HG02981 (cell line): ENCODE data around the gene KCNH2.
"Not testable (repeated sequence)": the region's sequence is repeated elsewhere in the genome, so short reads cannot be mapped to it uniquely, and the experiment has no call there.

Experiments
- ATAC-seq: cut with Tn5 transposase; IDR thresholded peaks from one replicate; pipeline ENCODE4 v1.9.1; 2021; ENCODE audit warnings: mild to moderate bottlenecking, moderate library complexity; ENCODE audit not compliant: unreplicated experiment

KCNH2 gene

DNA sequence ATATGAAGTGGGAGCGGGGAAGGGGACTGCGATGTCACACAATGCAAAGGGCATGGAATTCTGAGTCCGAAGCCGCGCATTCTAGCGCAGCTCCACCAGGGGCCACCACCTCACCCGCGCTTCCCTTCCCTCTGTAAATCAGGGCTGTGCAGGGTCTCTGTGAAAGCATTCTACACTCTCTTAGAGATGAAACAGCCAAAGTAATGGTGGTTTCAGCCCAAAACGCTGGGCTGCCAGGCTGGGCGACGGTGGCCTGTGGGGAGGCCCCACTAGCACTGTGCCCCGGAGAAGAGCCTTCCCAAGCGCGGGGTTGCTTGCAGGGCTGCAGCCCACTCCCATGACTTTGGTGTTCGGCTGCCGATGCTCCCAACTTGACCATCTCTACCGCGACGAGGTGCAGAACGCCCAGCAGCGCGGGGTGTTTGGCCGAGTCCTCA, 34.8 kb upstream of the KCNH2 start:
- no peak for ATAC-seq

DNA sequence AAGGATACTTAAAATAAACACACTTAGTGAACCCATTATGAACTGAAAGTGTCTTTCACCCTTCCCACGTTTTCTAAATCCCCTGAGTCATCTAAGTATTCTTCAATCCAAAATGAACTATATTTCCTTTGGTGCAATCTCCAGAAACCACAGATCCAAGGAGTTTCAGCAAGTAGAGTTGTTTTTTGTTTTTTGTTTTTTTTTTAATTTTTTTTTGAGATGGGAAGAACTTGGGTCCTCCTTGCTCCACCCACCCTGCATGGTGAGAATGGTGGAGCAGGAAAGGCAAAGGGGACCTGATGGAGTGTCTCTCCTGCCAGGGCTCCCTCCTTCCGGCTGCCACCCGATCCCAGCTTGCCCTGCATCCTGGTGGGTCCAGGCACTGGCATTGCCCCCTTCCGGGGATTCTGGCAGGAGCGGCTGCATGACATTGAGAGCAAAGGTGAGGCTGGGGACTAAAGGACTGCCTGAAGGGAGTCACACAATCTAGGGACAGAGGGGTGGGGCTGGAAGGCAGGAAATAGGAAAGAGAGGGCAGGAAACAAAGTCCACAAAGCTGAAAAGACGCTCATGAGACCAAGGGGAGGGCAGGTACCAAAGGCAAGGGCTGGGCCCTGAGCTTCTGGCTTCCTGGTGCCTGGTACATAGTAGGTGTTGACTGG, 34.0 kb upstream of the KCNH2 start:
- ATAC-seq = no peak

DNA sequence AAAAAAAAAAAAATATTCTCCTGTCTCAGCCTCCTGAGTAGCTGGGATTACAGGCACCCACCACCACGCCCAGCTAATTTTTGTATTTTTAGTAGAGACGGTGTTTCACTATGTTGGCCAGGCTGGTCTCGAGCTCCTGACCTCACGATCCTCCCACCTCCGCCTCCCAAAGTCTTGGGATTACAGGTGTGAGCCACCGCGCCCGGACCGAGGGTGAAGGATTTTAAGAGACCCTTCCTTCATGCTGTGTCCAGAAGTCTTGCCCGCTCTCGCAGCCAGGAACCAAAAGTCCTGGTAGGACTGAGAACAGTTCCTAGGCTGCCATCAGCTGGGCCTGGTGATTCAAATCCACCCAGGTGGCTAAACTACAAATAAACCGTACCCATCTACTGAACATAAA, 33.5 kb upstream of the KCNH2 start:
- ATAC-seq = not testable (repeated sequence)

DNA sequence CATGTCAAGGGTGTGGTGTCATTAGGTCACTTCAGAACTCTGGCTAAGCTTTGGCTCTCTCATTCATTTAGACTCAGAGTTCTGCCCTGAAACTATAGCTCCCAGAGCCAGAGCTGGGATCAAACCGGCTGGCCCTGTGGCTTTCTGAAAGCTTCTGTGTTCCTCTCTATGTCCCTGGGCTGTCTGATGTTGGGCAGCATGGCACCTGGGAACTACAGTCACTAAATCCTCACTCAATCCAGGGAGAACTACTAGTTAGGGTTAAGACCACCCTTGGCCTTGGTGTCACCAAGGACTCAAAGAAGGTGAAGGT, 32.9 kb upstream of the KCNH2 start:
- ATAC-seq = no peak

DNA sequence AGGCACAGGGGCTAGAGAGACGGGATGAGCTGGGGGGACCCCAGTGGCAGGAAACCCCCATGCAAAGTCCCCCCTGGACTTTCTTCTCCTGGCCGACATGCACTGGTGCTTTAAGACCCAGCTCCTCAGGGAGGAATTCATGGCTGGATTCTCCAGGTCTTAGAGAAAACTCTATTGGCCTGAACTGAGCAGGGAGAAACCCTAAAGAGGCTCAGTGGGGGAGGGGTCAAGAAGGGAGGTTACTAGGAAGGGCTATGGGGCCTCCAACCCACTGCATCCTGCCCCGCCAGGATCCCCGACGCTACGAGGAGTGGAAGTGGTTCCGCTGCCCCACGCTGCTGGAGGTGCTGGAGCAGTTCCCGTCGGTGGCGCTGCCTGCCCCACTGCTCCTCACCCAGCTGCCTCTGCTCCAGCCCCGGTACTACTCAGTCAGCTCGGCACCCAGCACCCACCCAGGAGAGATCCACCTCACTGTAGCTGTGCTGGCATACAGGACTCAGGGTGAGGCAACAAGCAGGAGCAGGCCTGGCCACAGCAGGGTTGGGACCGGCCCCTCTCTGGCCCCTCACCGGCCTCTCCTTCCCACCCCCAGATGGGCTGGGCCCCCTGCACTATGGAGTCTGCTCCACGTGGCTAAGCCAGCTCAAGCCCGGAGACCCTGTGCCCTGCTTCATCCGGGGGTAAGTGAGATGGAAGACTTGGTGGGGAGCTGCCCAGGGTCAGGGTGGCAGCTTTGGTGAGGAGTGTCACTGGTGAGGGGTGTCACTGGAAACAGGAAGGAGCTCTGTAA, 32.4 kb upstream of the KCNH2 start:
- ATAC-seq = no peak

DNA sequence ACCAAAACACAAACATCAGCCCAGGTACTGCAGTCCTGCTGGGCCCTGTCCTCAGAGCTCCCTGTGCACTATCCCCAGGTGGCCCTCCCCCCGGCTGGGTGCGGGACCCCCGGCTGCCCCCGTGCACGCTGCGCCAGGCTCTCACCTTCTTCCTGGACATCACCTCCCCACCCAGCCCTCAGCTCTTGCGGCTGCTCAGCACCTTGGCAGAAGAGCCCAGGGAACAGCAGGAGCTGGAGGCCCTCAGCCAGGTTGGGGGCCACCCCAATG, 31.9 kb upstream of the KCNH2 start:
- no peak for ATAC-seq

DNA sequence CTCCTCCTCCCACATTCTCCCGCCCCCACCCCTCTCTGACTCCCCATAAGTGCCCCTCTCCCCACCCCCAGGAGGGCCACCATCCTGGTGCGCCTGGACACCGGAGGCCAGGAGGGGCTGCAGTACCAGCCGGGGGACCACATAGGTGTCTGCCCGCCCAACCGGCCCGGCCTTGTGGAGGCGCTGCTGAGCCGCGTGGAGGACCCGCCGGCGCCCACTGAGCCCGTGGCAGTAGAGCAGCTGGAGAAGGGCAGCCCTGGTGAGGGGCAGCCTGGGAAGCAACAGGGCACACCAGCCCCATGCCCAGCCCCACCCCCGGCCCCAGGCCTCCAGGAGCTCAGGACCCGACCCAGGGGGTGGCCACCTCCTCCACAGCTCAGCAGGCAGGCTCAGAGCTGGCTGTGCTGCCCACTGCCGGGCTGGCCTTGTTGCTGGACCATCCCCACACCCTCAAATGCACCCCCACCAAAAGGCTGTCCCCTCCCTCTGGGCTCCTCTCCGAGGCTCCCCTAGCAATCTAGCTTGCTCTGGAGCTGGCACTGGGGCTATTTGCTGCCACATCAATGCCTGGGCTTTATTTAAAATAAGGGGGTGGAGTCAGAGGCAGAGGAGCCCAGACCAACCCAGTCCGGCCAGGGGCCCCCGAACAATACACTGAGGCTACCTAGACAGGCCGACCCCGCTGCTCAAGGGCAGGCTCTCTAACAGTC, 31.4 kb upstream of the KCNH2 start:
- no peak for ATAC-seq

DNA sequence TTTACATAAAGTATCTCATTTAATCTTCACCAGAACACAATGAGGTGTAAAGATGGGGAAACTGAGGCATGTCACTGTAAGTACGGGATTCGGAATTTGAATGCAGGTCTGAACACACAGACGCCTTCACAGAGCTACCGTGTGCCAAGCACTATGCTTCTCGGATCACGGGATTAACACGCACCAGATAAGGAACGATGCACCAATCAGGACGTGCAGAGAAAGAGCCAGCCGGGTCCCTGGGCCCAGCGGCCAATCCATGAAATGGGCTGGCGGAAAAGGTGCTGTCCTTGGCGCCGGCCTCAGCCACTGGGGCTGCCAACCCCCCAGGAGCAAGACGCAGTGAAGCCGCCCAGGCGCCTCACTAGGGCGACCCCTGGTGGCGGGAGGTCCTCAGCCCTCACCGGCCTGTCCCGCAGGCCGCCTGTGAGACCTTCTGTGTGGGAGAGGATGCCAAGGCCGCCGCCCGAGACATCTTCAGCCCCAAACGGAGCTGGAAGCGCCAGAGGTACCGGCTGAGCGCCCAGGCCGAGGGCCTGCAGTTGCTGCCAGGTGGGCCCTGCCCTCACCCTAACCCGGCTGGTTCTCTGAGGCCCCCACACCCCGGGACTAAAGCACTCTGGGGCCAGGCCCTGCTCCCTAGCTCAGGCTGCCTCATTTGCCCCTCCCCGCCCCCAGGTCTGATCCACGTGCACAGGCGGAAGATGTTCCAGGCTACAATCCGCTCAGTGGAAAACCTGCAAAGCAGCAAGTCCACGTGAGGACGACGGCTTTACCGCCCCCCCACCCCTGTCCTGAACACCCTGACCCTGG, 30.6 kb upstream of the KCNH2 start:
- peak; percentile 76 for ATAC-seq

DNA sequence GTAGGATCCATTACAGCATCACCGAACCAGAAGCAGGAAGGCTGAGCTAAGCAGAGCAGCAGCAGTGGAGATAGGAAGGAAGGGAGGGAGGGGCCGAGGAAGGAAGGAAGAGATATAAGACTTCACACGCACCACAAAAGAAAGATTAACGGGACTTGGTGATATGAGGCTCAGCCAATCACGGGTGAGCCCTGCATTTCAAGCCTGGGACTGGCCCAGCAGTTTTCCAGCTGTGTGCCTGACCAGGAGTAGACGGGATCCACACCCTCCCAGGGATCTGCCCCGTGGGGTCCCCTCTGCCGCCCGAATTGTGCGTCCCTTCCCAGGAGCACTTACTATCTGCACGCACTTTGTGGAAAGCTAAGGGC, 30.0 kb upstream of the KCNH2 start:
- ATAC-seq = no peak

DNA sequence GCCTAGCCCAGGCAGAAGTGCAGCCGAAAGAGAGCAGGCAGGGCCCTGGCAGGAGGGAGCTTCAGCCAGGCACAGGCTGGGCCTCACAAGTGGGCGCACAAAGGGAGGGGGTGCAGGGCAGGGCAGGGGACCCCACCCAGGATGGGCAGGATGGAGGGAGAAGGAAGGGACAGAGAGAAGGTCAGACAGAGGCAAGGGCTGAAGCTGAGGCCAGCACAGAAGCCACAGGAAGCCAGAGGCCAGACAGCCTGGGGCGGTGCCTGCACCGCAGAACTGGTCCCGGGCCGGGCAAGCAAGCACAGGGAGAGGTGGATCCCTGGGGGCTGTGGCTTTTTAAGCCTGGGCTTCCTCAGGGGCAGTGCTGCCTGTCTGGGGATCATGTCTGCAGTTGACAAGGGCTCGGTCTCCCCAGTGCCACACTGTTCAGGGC, 29.4 kb upstream of the KCNH2 start:
- ATAC-seq = no peak

DNA sequence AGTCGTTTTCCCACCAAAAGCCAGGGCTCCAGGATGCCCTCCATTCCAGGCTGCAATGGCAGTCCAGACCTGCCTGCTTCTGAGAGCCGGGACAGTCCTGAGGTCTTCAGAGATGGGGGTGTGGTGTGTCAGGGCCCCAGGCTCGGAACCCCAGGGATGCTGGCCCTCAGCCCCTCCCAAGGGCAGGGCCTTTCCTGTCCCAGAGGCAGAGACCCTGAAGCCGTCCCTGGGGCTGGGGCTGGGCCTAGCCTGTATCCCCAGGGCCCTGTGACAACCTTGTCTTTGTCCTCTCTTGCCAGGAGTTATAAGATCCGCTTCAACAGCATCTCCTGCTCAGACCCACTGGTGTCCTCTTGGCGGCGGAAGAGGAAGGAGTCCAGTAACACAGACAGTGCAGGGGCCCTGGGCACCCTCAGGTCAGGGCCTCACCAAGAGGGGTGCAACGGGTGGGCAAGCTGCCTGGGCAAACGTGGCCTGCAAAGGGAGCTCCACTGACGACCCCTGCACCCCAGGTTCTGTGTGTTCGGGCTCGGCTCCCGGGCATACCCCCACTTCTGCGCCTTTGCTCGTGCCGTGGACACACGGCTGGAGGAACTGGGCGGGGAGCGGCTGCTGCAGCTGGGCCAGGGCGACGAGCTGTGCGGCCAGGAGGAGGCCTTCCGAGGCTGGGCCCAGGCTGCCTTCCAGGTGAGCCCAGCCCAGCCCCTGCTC, 28.6 kb upstream of the KCNH2 start:
- no peak for ATAC-seq

DNA sequence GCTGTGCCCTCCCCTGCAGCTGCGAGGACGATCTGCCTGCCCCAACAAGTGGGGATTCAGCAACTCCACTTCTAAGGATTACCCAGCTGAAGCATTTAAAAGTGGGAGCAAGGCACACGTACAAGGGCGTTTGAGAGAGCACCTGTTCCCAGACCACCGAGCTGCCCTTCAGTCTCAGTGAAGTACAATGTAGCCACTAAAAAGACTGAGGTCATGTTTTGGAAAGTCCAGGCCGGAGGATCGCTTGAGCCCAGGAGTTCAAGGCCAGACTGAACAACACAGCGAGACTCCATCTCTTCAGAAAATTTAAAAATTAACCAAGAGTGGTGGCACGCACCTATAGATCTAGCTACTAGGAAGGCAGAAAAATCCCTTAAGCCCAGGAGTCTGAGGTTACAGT, 27.4 kb upstream of the KCNH2 start:
- ATAC-seq = no peak

DNA sequence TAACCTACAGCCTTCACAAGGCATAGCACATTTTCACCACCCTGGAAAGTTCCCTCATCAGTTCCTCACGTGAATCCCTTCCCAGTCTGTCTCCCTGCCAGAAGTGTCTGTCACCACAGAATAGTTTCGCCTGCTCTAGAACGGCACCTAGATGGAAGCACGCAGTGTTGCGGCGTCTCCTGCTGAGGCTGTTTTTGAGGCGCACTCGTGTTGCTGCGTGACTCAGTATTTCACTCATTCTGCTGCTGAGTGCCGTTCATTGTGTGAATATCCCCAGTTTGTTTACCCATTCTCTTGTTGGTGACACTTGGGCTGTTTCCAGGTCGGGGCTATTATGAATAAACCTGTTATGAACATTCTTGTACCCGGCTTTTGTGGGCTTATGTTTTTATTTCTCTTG, 25.5 kb upstream of the KCNH2 start:
- ATAC-seq = no peak

DNA sequence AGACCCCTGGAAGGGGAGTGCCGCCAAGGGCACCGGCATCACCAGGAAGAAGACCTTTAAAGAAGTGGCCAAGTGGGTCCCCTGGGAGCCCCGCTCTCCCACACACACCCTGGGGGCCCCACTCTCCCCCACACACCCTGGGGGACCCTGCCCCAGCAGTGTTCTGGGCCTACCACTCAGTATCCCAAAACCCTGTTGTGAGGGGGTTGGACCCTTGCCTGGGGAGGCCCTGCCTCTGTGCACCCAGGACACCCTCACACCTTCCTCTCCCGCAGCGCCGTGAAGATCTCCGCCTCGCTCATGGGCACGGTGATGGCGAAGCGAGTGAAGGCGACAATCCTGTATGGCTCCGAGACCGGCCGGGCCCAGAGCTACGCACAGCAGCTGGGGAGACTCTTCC, 23.4 kb upstream of the KCNH2 start:
- no peak for ATAC-seq

DNA sequence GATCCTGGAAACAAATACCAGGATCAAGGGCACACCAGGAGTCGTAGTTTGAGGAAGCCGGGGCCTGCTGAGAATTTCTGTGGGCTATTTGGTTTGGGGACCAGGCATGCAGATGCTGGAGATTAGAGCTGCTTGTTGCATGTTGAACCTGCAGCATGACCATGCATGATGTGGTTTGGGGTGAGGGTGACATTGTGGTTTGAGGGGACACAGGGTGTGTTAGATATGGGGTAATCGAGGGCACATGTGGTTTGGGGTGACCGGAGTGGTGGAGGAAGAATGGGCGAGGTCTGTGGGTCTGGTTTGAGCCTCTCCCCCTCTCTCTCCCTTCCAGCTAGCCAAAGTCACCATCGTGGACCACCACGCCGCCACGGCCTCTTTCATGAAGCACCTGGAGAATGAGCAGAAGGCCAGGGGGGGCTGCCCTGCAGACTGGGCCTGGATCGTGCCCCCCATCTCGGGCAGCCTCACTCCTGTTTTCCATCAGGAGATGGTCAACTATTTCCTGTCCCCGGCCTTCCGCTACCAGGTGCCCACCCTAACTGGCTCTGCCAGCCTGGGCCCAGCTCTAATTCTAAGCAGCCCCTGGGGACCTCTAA, 22.9 kb upstream of the KCNH2 start:
- no peak for ATAC-seq

DNA sequence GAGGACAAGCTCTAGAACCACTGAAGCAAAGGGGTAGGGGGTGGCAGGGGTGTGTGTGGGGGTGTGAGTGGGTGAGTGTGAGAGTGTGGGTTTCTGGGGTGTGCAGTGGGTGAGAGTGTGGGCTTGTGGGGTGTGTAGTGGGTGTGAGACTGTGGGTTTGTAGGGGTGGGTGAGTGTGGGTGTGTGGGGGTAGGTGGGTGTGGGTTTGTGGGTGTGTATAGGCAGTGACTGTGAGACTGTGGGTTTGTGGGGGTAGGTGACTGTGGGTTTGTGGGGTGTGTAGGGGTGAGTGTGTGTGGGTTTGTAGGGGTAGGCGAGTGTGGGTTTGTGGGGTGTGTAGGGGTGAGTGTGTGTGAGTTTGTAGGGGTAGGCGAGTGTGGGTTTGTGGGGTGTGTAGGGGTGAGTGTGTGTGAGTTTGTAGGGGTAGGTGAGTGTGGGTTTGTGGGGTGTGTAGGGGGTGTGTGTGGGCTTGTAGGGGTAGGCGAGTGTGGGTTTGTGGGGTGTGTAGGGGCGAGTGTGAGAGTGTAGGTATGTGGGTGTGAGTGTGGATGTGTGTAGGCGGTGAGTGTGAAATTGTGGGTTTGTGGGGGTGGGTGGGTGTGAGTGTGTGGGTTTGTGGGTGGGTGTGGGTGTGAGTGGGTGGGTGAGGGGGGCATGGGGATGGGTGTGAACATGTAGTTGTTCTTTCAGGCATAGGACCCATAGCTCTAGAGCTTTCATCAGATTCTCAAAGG, 21.5 kb upstream of the KCNH2 start:
- no peak for ATAC-seq

DNA sequence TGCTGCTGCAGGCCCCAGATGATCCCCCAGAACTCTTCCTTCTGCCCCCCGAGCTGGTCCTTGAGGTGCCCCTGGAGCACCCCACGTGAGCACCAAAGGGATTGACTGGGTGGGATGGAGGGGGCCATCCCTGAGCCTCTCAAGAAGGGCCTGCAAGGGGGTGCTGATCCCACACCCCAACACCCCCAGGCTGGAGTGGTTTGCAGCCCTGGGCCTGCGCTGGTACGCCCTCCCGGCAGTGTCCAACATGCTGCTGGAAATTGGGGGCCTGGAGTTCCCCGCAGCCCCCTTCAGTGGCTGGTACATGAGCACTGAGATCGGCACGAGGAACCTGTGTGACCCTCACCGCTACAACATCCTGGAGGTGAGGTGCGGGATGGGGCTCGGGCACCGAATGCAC, 20.9 kb upstream of the KCNH2 start:
- ATAC-seq = no peak

DNA sequence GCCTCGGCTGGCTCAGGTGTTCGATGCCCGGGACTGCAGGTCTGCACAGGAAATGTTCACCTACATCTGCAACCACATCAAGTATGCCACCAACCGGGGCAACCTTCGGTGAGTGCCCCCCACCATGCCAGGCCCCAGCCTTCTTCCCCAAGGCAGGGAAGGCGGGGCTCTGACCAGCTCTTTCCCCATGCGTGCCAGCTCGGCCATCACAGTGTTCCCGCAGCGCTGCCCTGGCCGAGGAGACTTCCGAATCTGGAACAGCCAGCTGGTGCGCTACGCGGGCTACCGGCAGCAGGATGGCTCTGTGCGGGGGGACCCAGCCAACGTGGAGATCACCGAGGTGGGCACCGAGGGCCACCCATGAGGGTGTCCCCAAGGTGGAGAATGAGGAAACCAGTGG, 20.2 kb upstream of the KCNH2 start:
- no peak for ATAC-seq

DNA sequence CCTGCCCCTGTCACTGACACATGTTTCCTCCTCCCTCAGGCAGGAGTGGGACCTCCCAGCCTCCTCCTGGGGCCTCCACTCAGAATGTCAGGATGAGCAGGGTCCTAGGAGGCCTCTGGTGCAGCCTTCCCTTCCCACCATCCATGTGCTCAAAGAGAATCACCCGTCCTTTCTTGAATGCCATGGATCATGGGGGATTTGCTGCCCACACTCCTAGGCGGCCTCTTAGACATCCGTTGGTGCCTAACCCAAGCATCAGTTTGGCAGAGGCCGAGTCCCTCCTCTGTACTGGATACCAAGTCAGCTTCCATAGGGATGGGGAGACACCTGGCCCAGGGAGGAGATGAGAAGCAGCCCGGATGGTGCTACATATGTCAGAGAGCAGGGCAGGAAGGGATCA, 19.7 kb upstream of the KCNH2 start:
- ATAC-seq = no peak

DNA sequence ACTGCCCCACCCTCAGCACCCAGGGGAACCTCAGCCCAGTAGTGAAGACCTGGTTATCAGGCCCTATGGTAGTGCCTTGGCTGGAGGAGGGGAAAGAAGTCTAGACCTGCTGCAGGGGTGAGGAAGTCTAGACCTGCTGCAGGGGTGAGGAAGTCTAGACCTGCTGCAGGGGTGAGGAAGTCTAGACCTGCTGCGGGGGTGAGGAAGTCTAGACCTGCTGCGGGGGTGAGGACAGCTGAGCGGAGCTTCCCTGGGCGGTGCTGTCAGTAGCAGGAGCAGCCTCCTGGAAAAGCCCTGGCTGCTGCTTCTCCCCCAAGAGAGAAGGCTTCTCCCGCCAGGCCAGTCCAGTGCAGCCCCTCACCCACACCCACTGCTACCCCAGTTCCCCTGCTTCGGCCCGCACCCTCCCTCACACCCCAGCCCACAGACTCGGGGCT, 19.0 kb upstream of the KCNH2 start:
- ATAC-seq = no peak
